ENCODE data around the gene C11orf54. TPM values are rescaled to one million over a fixed set of nuclear protein-coding genes. Genes with fewer than 3 reads are reported as not detected.

C11orf54 gene
- total RNA-seq, 1 donor from 2014 or later, result 33.2 TPM

DNA sequence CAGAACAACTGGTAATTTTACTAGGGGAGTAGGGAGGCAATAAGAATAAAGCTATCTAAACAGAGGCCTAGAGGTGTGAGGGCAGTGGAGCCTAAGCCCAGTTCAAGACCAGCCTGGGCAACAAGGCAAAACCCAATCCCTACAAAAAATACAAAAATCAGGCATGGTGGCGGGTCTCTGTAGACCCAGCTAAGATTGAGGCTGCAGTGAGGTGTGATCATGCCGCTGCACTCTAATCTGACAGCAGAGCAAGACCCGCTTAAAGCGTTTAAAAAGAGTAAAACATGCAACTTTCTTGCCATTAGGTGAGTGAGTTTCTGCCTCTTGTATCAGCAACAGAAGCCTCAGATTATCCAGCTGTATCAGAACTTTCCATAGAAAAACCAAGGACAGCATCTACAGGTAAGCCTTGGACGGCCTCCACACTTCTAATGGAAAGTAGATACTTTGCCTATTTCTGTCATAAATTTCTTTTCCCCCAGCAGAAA, 12.3 kb upstream of the C11orf54 start:
- H3K4me3 ChIP-seq (ENCODE audit: low read depth, low read length), result no peak overlapping the region
- no peak for DNase-seq (ENCODE audit: low read depth)
- H3K27me3 ChIP-seq (ENCODE audit: control insufficient read depth, insufficient read depth, low read length), result no peaks in the 10 kb centered on the region
- TF ChIP-seq, protein P1, sequence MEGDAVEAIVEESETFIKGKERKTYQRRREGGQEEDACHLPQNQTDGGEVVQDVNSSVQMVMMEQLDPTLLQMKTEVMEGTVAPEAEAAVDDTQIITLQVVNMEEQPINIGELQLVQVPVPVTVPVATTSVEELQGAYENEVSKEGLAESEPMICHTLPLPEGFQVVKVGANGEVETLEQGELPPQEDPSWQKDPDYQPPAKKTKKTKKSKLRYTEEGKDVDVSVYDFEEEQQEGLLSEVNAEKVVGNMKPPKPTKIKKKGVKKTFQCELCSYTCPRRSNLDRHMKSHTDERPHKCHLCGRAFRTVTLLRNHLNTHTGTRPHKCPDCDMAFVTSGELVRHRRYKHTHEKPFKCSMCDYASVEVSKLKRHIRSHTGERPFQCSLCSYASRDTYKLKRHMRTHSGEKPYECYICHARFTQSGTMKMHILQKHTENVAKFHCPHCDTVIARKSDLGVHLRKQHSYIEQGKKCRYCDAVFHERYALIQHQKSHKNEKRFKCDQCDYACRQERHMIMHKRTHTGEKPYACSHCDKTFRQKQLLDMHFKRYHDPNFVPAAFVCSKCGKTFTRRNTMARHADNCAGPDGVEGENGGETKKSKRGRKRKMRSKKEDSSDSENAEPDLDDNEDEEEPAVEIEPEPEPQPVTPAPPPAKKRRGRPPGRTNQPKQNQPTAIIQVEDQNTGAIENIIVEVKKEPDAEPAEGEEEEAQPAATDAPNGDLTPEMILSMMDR (IDR thresholded peaks at IDR 0.05; ENCODE audit: insufficient read depth, low read length, poor library complexity, severe bottlenecking), result no peak
- peaks cover 1% of the 10 kb centered on the region for H3K36me3 ChIP-seq (ENCODE audit: control insufficient read depth, insufficient read depth, low read length)

DNA sequence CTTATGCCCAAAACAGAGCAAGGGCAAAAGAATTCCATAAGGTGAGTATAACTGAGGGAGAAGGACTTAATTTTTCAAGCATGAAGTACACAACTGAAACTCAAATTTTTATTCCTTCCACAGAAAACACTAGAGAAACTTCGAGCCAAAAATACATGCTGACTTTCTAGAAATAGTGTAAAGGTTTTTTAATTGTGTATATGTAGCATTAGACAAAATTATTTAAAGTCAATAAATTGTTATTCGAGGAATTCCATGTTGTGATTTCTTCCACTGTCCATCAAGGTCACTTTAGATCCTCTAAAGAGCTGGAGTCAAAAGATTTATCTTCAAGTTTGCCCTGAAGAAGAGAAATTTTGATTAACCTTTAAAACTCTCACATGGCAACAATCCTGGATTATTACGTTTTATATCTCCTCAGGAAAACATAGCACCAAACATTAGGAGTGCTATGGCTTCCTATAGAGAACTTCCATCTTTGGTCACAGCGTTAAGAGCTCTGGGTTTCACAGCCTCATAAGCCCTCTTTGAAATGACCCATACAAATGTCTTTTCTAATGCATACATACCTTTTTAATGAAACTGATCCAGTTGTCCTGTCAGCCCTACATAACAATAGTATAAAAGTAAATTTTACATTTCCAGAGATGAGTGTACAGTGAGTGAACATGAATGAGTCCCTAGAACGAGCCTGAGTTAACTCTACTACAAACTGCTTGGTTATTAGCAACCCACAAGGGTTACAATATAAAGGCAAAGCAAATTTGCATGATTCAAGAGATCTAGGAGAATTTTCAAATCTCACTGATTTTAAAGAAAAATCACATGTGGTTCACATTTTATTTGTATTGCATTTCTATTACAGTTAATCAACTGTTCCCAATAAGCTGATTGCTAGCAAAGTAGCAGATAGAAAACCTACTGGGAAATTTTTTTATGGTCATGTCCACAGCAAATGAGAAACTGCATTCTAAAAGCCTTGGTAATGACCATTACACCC, 11.1 kb upstream of the C11orf54 start:
- TF ChIP-seq, protein P1 (IDR thresholded peaks at IDR 0.05; ENCODE audit: insufficient read depth, low read length, poor library complexity, severe bottlenecking), result no peak
- no peak overlapping the region for H3K4me3 ChIP-seq (ENCODE audit: low read depth, low read length)
- DNase-seq (ENCODE audit: low read depth), result no peak
- peaks cover 1% of the 10 kb centered on the region for H3K36me3 ChIP-seq (ENCODE audit: control insufficient read depth, insufficient read depth, low read length)
- no peaks in the 10 kb centered on the region for H3K27me3 ChIP-seq (ENCODE audit: control insufficient read depth, insufficient read depth, low read length)

DNA sequence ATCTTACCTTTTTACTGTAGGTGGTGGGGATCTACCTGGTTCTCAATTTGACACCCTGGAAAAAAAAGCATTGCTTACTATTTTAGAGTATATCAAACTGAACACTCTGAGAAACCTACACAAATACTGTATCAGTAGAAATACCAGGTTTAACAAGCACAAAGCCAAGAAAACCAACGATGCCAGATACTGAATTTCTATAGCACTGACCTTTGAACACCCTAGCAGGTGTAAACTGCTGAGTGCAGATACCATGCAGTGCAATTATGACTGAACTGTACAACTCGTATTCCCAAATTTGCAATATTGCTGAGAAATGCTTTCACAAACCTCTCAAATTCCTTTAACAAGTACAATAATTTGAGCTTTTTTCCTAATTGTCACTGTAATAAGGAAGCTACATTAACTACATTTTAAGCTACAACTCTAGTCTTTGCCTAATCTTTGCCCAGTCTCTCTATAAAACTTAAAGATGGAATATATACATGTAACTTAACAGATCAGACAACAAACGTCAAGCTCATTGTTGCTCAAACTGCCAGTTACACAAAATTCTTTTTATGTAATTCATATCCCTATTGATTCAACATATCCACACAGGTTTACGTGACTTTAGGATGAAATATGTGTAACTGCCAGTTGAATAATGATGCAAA, 9.1 kb upstream of the C11orf54 start:
- H3K36me3 ChIP-seq (ENCODE audit: control insufficient read depth, insufficient read depth, low read length), result peaks cover 1% of the 10 kb centered on the region
- H3K4me3 ChIP-seq (ENCODE audit: low read depth, low read length), result no peak overlapping the region
- TF ChIP-seq, protein P1 (IDR thresholded peaks at IDR 0.05; ENCODE audit: insufficient read depth, low read length, poor library complexity, severe bottlenecking), result no peak
- DNase-seq (ENCODE audit: low read depth), result no peak
- no peaks in the 10 kb centered on the region for H3K27me3 ChIP-seq (ENCODE audit: control insufficient read depth, insufficient read depth, low read length)

DNA sequence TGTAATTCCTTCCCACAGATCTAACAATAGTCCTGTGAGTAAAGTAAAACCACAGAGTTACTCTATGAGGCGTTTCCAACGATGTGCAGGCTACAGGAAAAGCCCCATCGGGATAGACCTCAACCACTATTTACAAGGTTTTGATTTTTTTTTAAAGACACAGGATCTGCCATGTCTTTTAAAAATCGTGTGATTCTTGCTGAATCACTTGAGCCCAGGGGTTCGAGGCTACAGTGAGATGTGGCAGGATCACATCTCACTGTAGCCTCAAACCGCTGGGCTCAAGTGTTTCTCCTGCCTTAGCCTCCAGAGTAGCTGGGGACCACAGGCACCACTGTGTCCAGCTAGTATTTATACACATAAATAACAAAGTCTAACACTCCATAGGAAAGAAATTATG, 8.0 kb upstream of the C11orf54 start:
- no peak for DNase-seq (ENCODE audit: low read depth)
- TF ChIP-seq, protein P1 (IDR thresholded peaks at IDR 0.05; ENCODE audit: insufficient read depth, low read length, poor library complexity, severe bottlenecking), result no peak
- Histone ChIP-seq H3K27me3 (ENCODE audit: control insufficient read depth, insufficient read depth, low read length) (no peaks in the 10 kb centered on the region), H3K36me3 (ENCODE audit: control insufficient read depth, insufficient read depth, low read length) (peaks cover 1% of the 10 kb centered on the region), H3K4me3 (ENCODE audit: low read depth, low read length) (no peak overlapping the region)

DNA sequence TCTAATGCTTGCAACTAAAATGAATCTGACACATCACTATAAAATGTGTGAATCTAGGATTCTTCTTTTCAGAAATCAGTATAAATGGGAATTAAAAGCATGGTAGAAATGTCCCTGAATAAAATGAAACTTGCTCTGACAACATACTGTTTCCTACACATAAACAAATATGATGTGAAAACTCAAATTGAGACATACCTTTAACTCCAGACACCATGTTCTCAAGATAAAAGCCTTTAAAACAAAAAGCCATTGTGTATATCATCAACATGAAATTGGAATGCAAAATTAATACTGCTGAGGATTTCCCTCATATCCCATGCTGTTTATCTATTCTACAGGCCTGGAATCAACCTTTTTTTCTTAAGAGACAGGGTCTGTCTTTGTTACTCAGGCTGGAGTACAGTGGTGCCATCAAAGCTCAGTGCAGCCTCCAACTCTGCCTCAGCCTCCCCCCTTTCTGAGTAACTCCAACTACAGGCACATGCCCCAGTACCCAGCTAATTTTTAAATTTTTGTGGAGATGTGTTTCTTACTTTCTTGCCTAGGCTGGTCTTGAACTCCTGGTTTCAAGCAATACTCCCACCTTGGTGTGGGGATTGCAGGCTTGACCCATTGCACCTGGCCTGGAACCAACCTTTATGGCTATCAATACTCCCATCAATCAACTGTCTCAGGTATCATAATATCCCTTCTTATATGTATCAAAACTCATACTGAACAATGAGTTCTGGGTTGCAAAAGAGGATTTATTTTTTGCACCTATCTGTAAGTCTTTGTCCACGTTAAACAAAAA, 6.8 kb upstream of the C11orf54 start:
- TF ChIP-seq, protein P1 (IDR thresholded peaks at IDR 0.05; ENCODE audit: insufficient read depth, low read length, poor library complexity, severe bottlenecking), result no peak
- Histone ChIP-seq H3K36me3 (ENCODE audit: control insufficient read depth, insufficient read depth, low read length) (no peaks in the 10 kb centered on the region), H3K27me3 (ENCODE audit: control insufficient read depth, insufficient read depth, low read length) (no peaks in the 10 kb centered on the region), H3K4me3 (ENCODE audit: low read depth, low read length) (no peak overlapping the region)
- no peak for DNase-seq (ENCODE audit: low read depth)

All from kidney epithelial cell (primary cell).